HG02938 (cell line): ENCODE measurements around the gene MSH5.
A peak's percentile ranks its signal among the peaks of the same experiment; 100 is the strongest.

Source experiments
- ATAC-seq: cut with Tn5 transposase; IDR thresholded peaks from one replicate; pipeline ENCODE4 v1.9.1; 2021; ENCODE audit warnings: mild to moderate bottlenecking, moderate library complexity; ENCODE audit not compliant: unreplicated experiment

MSH5 gene

DNA sequence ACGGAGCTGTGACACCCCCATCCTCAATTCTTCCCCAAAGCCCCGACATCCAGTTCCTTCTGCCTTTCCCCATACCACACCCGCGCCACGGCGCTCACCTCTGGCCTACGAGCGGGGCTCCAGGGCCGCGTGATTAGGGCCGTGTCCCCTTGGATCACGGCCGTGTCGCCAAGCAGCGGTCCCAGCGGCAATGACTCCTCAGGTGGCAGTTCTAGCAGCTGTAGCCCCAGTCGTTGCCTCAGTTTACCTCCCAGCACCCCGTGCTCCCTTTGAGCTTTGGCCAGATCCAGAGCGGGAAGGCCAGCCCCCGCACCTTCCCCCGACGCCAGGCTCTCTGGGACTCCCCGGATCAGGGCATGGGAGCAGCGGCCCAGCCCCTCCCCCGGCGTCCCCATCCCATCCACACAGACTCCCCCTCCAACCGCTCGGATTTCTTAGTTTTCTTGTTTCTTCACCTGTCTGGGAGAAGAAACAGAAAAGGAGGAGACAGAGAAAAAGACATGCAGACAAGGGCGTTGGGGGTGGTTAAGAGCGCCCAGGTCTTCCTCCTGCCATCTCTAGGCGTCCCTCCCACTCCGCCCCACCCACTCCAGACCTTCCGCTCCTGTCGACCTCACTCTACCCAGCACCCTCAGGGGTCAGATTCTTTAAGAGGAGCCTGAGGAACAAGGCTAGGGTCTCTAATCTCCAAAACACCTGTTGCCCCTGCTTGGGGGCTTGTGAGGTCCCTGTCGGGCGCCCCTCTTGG lies 10.9 kb upstream of the MSH5 start, which contains the start of gene DDAH2:
DDAH2 (minus strand) TSS at position 533 of the 748 bp plus-strand sequence; CDS start at position 395, 138 bp downstream.
- peak; percentile 5 for ATAC-seq

GRCh38 chr6:31729515-31729978 lies 10.3 kb upstream of the MSH5 start:
- peak; percentile 45 for ATAC-seq

DNA sequence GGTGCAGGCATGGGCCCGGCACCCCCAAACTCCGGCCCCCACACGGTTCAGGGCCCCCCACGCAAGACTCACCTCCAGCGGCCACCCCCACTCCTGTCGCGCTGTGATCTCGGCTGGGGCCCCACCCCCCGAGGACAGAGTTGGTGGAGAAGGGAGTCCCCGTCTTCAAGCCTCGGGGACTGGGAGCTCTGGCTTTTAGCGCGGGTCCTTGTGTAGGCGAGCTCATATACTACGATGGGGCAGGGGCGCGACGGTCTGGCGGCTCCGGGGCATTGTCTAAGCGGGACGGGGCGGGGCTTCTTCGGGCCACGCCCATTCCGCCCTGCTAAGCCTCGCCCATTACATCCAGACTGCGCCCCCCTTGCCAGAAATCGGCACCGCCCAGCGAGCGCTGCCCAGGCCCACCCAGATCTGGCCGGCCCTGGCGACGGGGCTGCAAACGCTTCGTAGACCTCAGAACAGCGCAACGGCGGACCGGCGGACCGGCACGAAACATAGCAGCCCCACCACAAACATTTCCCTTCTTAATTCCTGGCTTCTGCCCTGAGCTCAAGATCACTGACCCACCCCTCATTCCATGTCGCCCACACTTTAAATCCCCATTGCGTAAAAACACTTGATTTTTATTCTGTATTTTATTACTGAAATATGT lies 9.7 kb upstream of the MSH5 start:
- ATAC-seq, result peak; percentile 29

DNA sequence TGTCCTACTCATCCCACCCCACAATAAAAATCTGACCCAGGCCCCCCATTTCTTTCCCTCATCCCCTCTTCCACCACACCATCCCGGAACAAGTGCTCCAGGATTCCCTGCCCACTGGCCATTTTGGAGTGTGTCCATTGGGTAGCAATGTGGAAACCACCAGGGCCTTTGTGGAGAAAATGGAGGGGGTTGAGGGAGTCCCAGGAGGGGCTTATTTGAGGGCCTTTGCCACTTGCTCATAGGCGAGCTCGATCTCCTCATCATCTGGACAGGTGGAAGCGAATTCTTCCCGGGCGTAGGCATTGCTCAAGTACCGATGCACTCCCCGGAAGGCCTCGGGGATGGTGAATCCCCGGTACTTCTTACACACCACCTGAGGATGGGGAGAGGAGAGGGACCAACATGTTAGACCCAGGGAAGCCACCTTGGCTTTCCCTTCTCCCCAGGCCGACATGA lies 9.1 kb upstream of the MSH5 start:
- no peak for ATAC-seq

DNA sequence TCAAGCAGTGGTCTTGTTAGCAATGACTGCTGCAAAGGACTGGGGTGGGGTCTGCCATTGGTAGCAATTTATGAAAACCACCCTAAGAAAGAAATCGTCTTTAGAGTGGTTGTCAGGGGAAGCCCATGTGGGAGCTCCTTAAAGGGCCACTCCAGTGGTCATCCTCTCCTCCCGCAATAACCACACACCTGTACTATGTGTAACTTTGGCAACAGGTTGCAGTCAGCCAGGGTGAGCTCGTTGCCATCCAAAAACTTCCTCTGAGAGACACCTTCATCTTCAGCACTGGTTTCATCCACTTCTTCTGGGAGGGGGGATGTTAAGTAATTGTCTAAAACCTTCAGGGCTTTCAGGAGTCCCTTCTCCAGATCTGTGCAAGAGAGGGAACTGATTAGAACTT lies 7.8 kb upstream of the MSH5 start:
- no peak for ATAC-seq

DNA sequence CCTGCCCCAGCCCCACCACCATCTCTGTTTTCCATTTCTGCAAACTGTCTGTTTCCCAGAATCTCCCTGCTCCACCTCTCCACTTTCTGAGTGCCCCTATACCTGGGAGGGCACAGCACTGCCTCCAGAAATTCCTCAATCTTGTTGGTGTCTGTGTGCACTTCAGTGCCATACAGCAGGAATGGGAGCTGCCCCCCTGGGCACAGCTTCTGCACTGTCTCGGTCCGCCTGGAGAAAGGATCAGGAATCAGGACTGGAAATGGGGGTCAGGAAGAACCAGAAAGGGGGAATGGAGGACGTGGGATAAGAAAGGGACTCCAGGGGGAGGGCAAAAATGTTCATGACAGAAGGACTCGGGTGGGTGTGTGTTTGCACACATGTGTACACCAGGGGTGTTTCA lies 6.1 kb upstream of the MSH5 start:
- ATAC-seq, result no peak

DNA sequence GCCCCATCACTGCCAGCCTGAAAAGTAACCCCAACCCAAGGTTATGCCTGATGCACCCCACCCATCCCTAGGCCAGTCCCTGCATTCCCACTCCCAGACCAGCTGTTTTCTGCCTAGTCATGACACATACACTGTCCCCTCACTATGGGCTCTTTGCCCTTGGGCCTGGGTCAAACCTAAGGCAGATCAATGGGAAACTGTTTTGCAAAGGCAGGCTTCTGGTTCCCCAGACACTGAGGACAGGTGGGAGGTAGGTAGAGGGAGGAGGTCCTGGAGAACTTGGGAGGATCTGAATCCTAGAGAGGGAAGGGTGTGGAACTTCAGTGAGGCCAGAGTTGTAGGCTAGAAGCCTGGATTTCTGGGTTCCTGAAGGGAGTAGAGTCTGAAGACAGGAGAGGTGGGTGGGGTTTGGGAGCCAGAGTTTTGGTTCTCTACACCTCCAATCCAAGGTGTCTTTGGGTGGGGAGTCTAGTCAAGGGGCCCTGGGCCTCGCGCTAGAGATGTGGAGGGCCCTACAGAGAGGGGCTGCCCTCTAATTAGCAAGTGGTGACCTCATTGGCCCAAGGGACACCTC lies 5.5 kb upstream of the MSH5 start:
- ATAC-seq, result no peak

DNA sequence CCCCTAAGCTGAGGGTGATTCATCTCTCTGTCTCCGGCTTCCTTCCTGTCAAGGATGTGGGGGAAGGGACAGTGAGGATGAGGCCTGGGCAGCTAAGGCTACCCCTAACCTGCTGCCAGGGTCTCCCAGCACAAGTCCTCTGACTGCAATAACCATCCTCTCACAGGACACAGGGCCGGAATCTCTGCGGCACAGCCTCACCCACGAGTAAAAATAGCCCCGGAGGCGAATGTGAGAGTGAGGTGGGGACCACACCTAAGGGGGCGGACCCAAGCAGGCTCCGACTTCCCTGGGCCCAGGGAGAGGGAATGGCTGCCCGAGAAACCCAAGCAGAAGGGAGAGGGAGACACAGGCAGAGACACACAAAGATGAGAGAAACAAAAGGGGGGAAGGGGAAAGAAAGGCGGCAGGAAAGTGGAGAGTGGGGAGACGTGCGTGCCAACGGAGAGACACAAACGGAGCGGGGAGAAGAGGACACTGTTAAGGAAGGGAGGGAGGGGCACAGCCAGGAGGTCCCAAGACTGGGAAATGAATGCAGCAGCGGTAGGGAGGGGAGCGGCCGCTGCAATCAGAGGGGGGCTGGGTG lies 4.9 kb upstream of the MSH5 start:
- ATAC-seq, result no peak

DNA sequence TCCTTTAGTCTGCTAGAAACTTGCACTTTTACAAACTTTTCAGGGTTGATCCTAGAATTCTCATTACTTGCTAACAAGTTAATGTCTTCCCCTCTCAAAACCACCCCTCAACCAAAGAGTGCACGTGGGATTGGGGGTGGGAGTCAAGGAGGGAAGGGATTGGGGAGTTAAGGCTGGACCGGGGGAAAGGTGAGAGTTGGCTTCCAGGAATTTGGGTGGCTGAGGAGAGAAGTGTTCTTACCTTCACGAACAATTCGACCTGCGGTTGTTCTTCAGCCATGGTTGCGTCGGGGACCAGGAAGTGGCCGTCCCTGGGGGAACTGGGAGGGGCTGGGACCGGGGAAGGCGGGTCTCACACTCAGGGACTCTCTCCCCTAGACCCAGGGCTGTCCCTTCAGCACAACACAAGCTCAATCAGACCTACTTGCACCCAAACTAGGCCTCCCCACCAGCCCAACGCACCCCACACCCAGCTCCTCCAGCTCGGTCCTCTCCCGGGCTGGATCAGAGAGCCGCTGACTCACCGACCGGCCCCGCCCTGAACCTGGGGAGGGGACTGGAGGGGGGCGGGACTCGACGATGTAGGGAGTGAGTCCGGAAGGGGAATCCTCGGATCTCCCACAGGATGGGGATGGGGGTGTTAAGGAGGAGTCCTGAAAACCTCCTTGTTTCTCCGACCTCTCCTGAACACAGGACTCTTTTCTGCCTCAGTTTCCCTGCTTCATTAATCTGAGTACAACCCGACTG lies 3.6 kb upstream of the MSH5 start, which contains the start of gene CLIC1:
CLIC1 (minus strand) TSS at position 510 of the 747 bp plus-strand sequence; CDS start at position 280, 230 bp downstream.
- no peak for ATAC-seq

GRCh38 chr6:31736768-31737314 lies 3.0 kb upstream of the MSH5 start:
- ATAC-seq, result no peak

- ATAC-seq, result no peak
These were observed 2.4 kb upstream of the MSH5 start for GRCh38 chr6:31737315-31737990.

- ATAC-seq, result no peak
These were observed 1.5 kb upstream of the MSH5 start for GRCh38 chr6:31737991-31738979.

DNA sequence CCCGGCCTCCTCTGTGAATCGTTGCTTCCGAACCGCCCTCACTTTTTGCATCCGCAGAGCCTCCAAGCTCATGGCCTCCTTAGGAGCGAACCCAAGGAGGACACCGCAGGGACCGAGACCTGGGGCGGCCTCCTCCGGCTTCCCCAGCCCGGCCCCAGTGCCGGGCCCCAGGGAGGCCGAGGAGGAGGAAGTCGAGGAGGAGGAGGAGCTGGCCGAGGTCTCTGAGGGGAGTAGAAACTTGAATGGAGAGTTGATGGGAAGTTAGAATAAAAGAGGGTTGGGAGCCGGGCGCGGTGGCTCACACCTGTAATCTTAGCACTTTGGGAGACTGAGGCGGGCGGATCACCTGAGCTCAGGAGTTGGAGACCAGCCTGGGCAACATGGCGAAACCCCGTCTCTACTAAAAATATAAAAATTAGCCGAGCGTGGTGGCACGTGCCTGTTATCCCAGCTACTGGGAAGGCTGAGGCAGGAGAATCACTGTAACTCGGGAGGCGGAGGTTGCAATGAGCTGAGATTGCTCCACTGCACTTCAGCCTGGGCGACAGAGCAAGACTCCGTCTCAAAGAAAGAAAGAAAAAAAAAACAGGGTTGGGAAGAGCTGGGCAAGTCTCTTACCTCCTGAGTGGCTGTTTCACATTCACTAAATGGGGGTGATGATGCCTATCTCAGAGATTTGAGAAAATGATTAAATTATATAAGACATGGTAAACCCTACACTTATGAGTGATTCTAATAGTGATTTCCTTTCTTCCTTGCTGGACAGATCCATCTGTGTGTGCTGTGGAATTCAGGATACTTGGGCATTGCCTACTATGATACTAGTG lies 805 bp downstream of the MSH5 start:
- ATAC-seq, result no peak

GRCh38 chr6:31741815-31742214 lies 2.0 kb downstream of the MSH5 start:
- ATAC-seq, result no peak

- ATAC-seq, result no peak
These were observed 3.1 kb downstream of the MSH5 start for GRCh38 chr6:31742894-31743293.

- no peak for ATAC-seq
These were observed 4.6 kb downstream of the MSH5 start for GRCh38 chr6:31744422-31744821.

- no peak for ATAC-seq
These were observed 9.7 kb downstream of the MSH5 start for GRCh38 chr6:31749301-31750036.
